H1 (cell line): Measurements from ENCODE around the gene DFFB. TPM values are rescaled to one million over a fixed set of nuclear protein-coding genes. Genes with fewer than 3 reads are reported as not detected.

Experiments used
- CTCF ChIA-PET: fragments of 300-600 bp; sonication (Branson Sonifier 250); formaldehyde crosslinking; loops from one replicate; lab custom pipeline; 2021; ENCODE audit not compliant: partially characterized antibody; lab: Charles Lee
- POLR2A ChIA-PET: fragments of 300-600 bp; sonication (Branson Sonifier 250); formaldehyde crosslinking; loops from one replicate; lab custom pipeline; 2021; ENCODE audit warnings: inconsistent platforms; ENCODE audit not compliant: partially characterized antibody; lab: Charles Lee
- DNase-seq, 2 experiments: peaks; one replicate each; pipeline versions ENCODE4 v3.0.0 to v3.0.0-alpha.2; 2010 to 2022; ENCODE audit warnings: low spot score in 2 of 2, low read depth in 1 of 2, mixed read lengths in 1 of 2
- FAIRE-seq: peaks from 2 replicates; lab custom pipeline; 2011; peaks lifted over from hg19 to GRCh38; lab: Jason Lieb, UNC
- H2AFZ ChIP-seq: 2 replicates; pipeline ENCODE4 v1.8.1; 2012; ENCODE audit warnings: low read length, inconsistent platforms
- H2AK5ac ChIP-seq: 2 replicates; pipeline ENCODE4 v1.6.1; 2013; ENCODE audit warnings: low read depth, low read length
- H2BK120ac ChIP-seq: replicated peaks from 2 replicates; pipeline ENCODE3; 2013; ENCODE audit warnings: low read depth, low read length, inconsistent platforms
- H2BK12ac ChIP-seq: 2 replicates; pipeline ENCODE4 v1.6.1; 2013; ENCODE audit warnings: low read depth, low read length
- H2BK15ac ChIP-seq: 2 replicates; pipeline ENCODE4 v1.6.1; 2013; ENCODE audit warnings: low read length
- H2BK20ac ChIP-seq: 2 replicates; pipeline ENCODE4 v1.6.1; 2013; ENCODE audit warnings: low read length
- H2BK5ac ChIP-seq: 2 replicates; pipeline ENCODE4 v1.6.1; 2013; ENCODE audit warnings: low read depth, low read length
- H3K14ac ChIP-seq: 2 replicates; pipeline ENCODE4 v1.6.1; 2013; ENCODE audit warnings: inconsistent platforms; ENCODE audit not compliant: insufficient read length
- H3K18ac ChIP-seq: 2 replicates; pipeline ENCODE4 v1.6.1; 2013; ENCODE audit warnings: low read length; ENCODE audit errors: extremely low read depth
- H3K23ac ChIP-seq: 2 replicates; pipeline ENCODE4 v1.6.1; 2013; ENCODE audit warnings: inconsistent platforms; ENCODE audit not compliant: insufficient read length
- H3K23me2 ChIP-seq: 2 replicates; pipeline ENCODE4 v1.6.1; 2013; ENCODE audit warnings: low read depth, low read length
- H3K27ac ChIP-seq: 2 replicates; pipeline ENCODE4 v1.6.1; 2011; ENCODE audit warnings: low read depth, low read length, inconsistent platforms
- H3K27me3 ChIP-seq, 4 experiments: replicated peaks in 1 of 4; 1 replicate in 1 of 4; 2 replicates in 3 of 4; pipeline versions ENCODE4 v1.6.1 to v1.8.1; 2011 to 2013; ENCODE audit warnings: low read length in 3 of 4, mild to moderate bottlenecking in 3 of 4, inconsistent platforms in 2 of 4, mixed read lengths in 2 of 4, moderate library complexity in 1 of 4; ENCODE audit not compliant: control insufficient read depth in 3 of 4, insufficient read depth in 3 of 4; ENCODE audit errors: extremely low read depth in 1 of 4
- H3K36me3 ChIP-seq, 4 experiments: 2 replicates each; pipeline versions ENCODE4 v1.6.1 to v1.8.1; 2011 to 2013; ENCODE audit warnings: mild to moderate bottlenecking in 4 of 4, low read length in 3 of 4, moderate library complexity in 2 of 4, control low read depth in 1 of 4, inconsistent platforms in 1 of 4; ENCODE audit not compliant: insufficient read depth in 4 of 4, control insufficient read depth in 2 of 4
- H3K4ac ChIP-seq: replicated peaks from 2 replicates; pipeline ENCODE3; 2013; ENCODE audit warnings: low read length, low read depth, mixed read lengths, inconsistent platforms; ENCODE audit not compliant: insufficient read length
- H3K4me1 ChIP-seq, 4 experiments: replicated peaks in 1 of 4; 1 replicate in 1 of 4; 2 replicates in 3 of 4; pipeline versions ENCODE4 v1.6.1 to v1.8.1; 2011 to 2013; ENCODE audit warnings: low read length in 3 of 4, inconsistent platforms in 2 of 4, mixed read lengths in 1 of 4; ENCODE audit not compliant: insufficient read depth in 4 of 4, control insufficient read depth in 3 of 4
- H3K4me2 ChIP-seq, 2 experiments: 2 replicates each; pipeline versions ENCODE4 v1.6.1 to v1.8.1; 2011 to 2013; ENCODE audit warnings: low read depth in 2 of 2, low read length in 2 of 2, control low read depth in 1 of 2, inconsistent platforms in 1 of 2, mild to moderate bottlenecking in 1 of 2; ENCODE audit not compliant: insufficient read depth in 1 of 2
- H3K4me3 ChIP-seq, 4 experiments: fragments of 200-600, 300-600 bp in 1 of 4; sonication (generic), shearing (Covaris generic), sonication (Bioruptor Twin) in 1 of 4; 2 replicates each; pipeline versions ENCODE4 v1.5.1 to v1.8.1; 2011 to 2016; ENCODE audit warnings: low read length in 4 of 4, low read depth in 3 of 4, control low read depth in 2 of 4, inconsistent platforms in 2 of 4, mild to moderate bottlenecking in 2 of 4, mixed read lengths in 1 of 4, moderate library complexity in 1 of 4; ENCODE audit not compliant: insufficient read depth in 2 of 4; ENCODE audit errors: extremely low read depth in 1 of 4
- H3K56ac ChIP-seq: replicated peaks from 2 replicates; pipeline ENCODE3; 2013; ENCODE audit warnings: low read depth, mild to moderate bottlenecking, mixed read lengths, low read length, inconsistent platforms; ENCODE audit not compliant: insufficient read length
- H3K79me1 ChIP-seq: 2 replicates; pipeline ENCODE4 v1.6.1; 2013; ENCODE audit warnings: low read depth, low read length, control low read depth
- H3K79me2 ChIP-seq, 2 experiments: 2 replicates each; pipeline versions ENCODE4 v1.6.1 to v1.8.1; 2012 to 2013; ENCODE audit warnings: low read length in 2 of 2, mild to moderate bottlenecking in 2 of 2, inconsistent platforms in 1 of 2; ENCODE audit not compliant: insufficient read depth in 2 of 2, control insufficient read depth in 1 of 2
- H3K9ac ChIP-seq, 4 experiments: replicated peaks in 1 of 4; 1 replicate in 1 of 4; 2 replicates in 3 of 4; pipeline versions ENCODE4 v1.6.1 to v1.8.1; 2011 to 2013; ENCODE audit warnings: low read depth in 3 of 4, low read length in 3 of 4, control low read depth in 2 of 4, mild to moderate bottlenecking in 2 of 4, moderate library complexity in 2 of 4, inconsistent platforms in 1 of 4; ENCODE audit errors: extremely low read depth in 1 of 4
- H3K9me3 ChIP-seq, 2 experiments: 2 replicates each; pipeline versions ENCODE4 v1.6.1 to v1.8.1; 2012 to 2013; ENCODE audit warnings: mild to moderate bottlenecking in 2 of 2, moderate library complexity in 2 of 2, control low read depth in 1 of 2, inconsistent platforms in 1 of 2, low read depth in 1 of 2, low read length in 1 of 2, mixed read lengths in 1 of 2; ENCODE audit not compliant: insufficient read depth in 2 of 2
- H4K20me1 ChIP-seq, 2 experiments: replicated peaks in 1 of 2; 2 replicates each; pipeline versions ENCODE3 to v1.8.1; 2011 to 2013; ENCODE audit warnings: inconsistent platforms in 2 of 2, low read length in 2 of 2, mild to moderate bottlenecking in 1 of 2; ENCODE audit not compliant: insufficient read depth in 2 of 2, control insufficient read depth in 1 of 2
- H4K5ac ChIP-seq: 2 replicates; pipeline ENCODE4 v1.6.1; 2013; ENCODE audit warnings: low read length, low read depth, mixed read lengths, inconsistent platforms; ENCODE audit not compliant: insufficient read length
- H4K8ac ChIP-seq: 2 replicates; pipeline ENCODE4 v1.8.0; 2013; ENCODE audit warnings: mild to moderate bottlenecking, moderate library complexity, low read length, inconsistent platforms; ENCODE audit not compliant: insufficient read depth; ENCODE audit errors: extremely low read depth
- H4K91ac ChIP-seq: replicated peaks from 2 replicates; pipeline ENCODE3; 2013; ENCODE audit warnings: low read length, mixed read lengths, inconsistent platforms; ENCODE audit not compliant: insufficient read length
- ATF2 ChIP-seq: IDR thresholded peaks from 2 replicates; pipeline ENCODE4 v1.6.1; 2012; ENCODE audit warnings: low read length, inconsistent platforms
- BCL11A ChIP-seq, 2 experiments: IDR thresholded peaks; one replicate each; pipeline ENCODE4 v1.6.1; 2011; ENCODE audit warnings: low read depth in 2 of 2, low read length in 2 of 2, mild to moderate bottlenecking in 2 of 2
- CBX5 ChIP-seq: fragments of 300-800, 300-1000 bp; sonication (generic); IDR thresholded peaks from 2 replicates; pipeline ENCODE4 v1.7.1; 2016; ENCODE audit warnings: antibody characterized with exemption, low read length, low read depth
- FOSL1 ChIP-seq: IDR thresholded peaks from 2 replicates; pipeline ENCODE4 v1.6.1; 2011; ENCODE audit warnings: mild to moderate bottlenecking, low read depth, low read length, moderate library complexity; ENCODE audit not compliant: insufficient read depth
- HDAC2 ChIP-seq, 2 experiments: fragments of 300-600 bp in 1 of 2; sonication (generic) in 1 of 2; IDR thresholded peaks; 2 replicates each; pipeline ENCODE4 v1.6.1; 2011 to 2012; ENCODE audit warnings: low read depth in 2 of 2, low read length in 2 of 2, mild to moderate bottlenecking in 2 of 2, moderate library complexity in 2 of 2, borderline replicate concordance in 1 of 2, inconsistent platforms in 1 of 2
- MAFK ChIP-seq: IDR thresholded peaks from 2 replicates; pipeline ENCODE4 v1.6.1; 2012; ENCODE audit warnings: low read depth, mild to moderate bottlenecking, improper control_type of control experiment, low read length
- SAP30 ChIP-seq: fragments of 300-600 bp; sonication (generic); IDR thresholded peaks from 2 replicates; pipeline ENCODE4 v1.7.1; 2012; ENCODE audit warnings: low read length, moderate library complexity, mild to moderate bottlenecking, inconsistent platforms; ENCODE audit not compliant: insufficient read depth, insufficient replicate concordance
- SIRT6 ChIP-seq: IDR thresholded peaks from one replicate; pipeline ENCODE4 v1.7.1; 2012; ENCODE audit warnings: low read length, inconsistent platforms
- SP1 ChIP-seq: IDR thresholded peaks from 2 replicates; pipeline ENCODE4 v1.6.1; 2011; ENCODE audit warnings: low read depth, low read length
- TEAD4 ChIP-seq: IDR thresholded peaks from 2 replicates; pipeline ENCODE4 v1.6.1; 2012; ENCODE audit warnings: low read depth, low read length, inconsistent platforms, mixed read lengths
- ZNF274 ChIP-seq: IDR thresholded peaks from 2 replicates; pipeline ENCODE4 v1.7.0; 2012; ENCODE audit warnings: low read length, borderline replicate concordance; ENCODE audit errors: extremely low read depth
- WGBS, 2 experiments: shearing (Covaris generic) in 1 of 2; methylation state at CpG; one replicate each; pipeline versions ENCODE4 v1.1.6 to v1.1.7; 2013 to 2015; ENCODE audit warnings: low lambda C conversion rate in 2 of 2, mixed read lengths in 2 of 2, inconsistent platforms in 1 of 2, low coverage in 1 of 2, missing lambda C conversion rate in 1 of 2; ENCODE audit not compliant: insufficient replicate concordance in 2 of 2, insufficient coverage in 1 of 2, insufficient read length in 1 of 2; ENCODE audit errors: extremely low coverage in 1 of 2, missing lambda C conversion rate in 1 of 2; 5-methylcytosine and 5-hydroxymethylcytosine counted together
- polyA plus RNA-seq, 7 experiments: library from polyadenylated mRNA; depleted of rRNA in 3 of 7; stranded (reverse) in 5 of 7; unstranded in 2 of 7; fragments of >200 nt in 5 of 7; fragments of 200-250 nt in 2 of 7; gene quantifications; 1 replicate in 5 of 7; 2 replicates in 1 of 7; 4 replicates in 1 of 7; pipeline versions ENCODE4 v1.2.1 to v1.2.3, GENCODE V29; 2011 to 2013; ENCODE audit warnings: missing spikeins in 2 of 7, mixed read lengths in 2 of 7
- total RNA-seq: library from RNA; stranded (reverse); fragmentation: NEBNext Ultra II Directional; extraction: Animal tissue kit (Norgen Biotek cat#: 25700); gene quantifications from 2 replicates; pipeline ENCODE4 v1.2.1, GENCODE V29; 2021

Gene DFFB
- total and polyA plus RNA-seq, 2 of the 8 experiments (the other 6 are each of a cell fraction or from before 2014, with no cell fraction given), result 8.6 to 11.9 TPM

DNA sequence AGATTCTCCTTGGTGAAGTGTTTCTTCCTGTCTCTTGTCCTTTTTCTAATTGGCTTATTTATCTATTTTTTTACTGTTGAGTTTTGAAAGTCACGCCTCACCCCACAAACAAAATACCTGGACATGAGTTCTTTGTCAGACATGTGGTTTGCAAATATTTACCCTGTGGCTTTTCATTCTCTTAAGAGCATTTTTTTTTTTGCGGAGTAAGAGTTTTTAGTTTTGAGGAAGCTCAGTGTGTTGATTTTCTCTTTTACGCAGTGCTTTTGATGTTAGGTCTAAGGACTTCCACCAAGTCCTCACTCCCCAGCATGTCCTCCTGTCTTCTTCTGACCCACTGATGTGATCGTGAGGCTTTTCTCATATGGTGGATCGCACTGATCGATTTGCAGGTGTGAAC is 7.6 kb downstream of the DFFB start:
- Histone ChIP-seq H2BK12ac (no peak overlapping the region), H2AK5ac (no peak overlapping the region; the same call in 1 of the 2 replicates), H3K79me2 (no peaks in the 10 kb centered on the region), H3K18ac (no peak overlapping the region), H3K4me3 (no peak overlapping the region), H2BK20ac (no peak overlapping the region), H2BK120ac (no peak overlapping the region), H4K5ac (no peak overlapping the region), H3K27me3 (no peaks in the 10 kb centered on the region), H3K9ac (no peak overlapping the region), H4K20me1 (peaks cover 0 to 2% of the 10 kb centered on the region in 2 experiments), H4K91ac (no peak overlapping the region), H2BK5ac (no peak overlapping the region), H3K14ac (no peak overlapping the region), H3K36me3 (peaks cover 0 to 3% (median 0%) of the 10 kb centered on the region in 4 experiments; a peak in 1 of 8 replicates), H4K8ac (no peak overlapping the region), H3K23me2 (no peaks in the 10 kb centered on the region; the same call in 1 of the 2 replicates), H3K27ac (no peak overlapping the region), H3K4me1 (no peaks in the 10 kb centered on the region), H2AFZ (no peak overlapping the region), H3K4me2 (no peak overlapping the region), H3K23ac (no peak overlapping the region), H2BK15ac (no peak overlapping the region), H3K56ac (no peak overlapping the region), H3K9me3 (peaks cover 0 to 8% of the 10 kb centered on the region in 2 experiments; a peak in 1 of 4 replicates), H3K79me1 (0 out of 2 replicates have a peak, but pooled peaks cover 2% of the 10 kb centered on the region), H3K4ac (no peak overlapping the region)
- DNase-seq, result no peak
- FAIRE-seq, result no peak
- TF ChIP-seq FOSL1 (no peak), SIRT6 (no peak), SP1 (no peak), MAFK (no peak), BCL11A (IDR thresholded peaks at IDR 0.05; ENCODE audit: low read depth in 2 of 2, low read length in 2 of 2) (no peak), ATF2 (no peak), HDAC2 (IDR thresholded peaks at IDR 0.05; ENCODE audit: borderline replicate concordance in 1 of 2, low read depth in 2 of 2, low read length in 2 of 2) (no peak), TEAD4 (no peak), SAP30 (no peak), ZNF274 (no peak), CBX5 (no peak)
- CTCF ChIA-PET, result no interaction called here
- 94% methylated on average over 6 of the region's 6 CpGs; no CpG with 5 or more reads in 1 of the 2 experiments for WGBS, 2 experiments
- POLR2A ChIA-PET, result no interaction called here
